NCI-H1105 (cell line): ENCODE measurements around the gene CDK16.
"Not testable (repeated sequence)": the region's sequence is repeated elsewhere in the genome, so short reads cannot be mapped to it uniquely, and the experiment has no call there.

Source experiments
- DNase-seq: peaks from one replicate; lab custom pipeline; 2025; lab: John Stamatoyannopoulos, UW

The CDK16 gene

GRCh38 chrX:47250017-47250347, 31.5 kb downstream of the CDK16 start:
- no peak for DNase-seq

GRCh38 chrX:47257620-47258019, 39.1 kb downstream of the CDK16 start:
- DNase-seq = not testable (repeated sequence)

- no peak for DNase-seq
Observed at GRCh38 chrX:47264483-47265173, 46.1 kb downstream of the CDK16 start.

- DNase-seq = no peak
Observed at GRCh38 chrX:47266643-47267042, 48.2 kb downstream of the CDK16 start.

GRCh38 chrX:47272013-47272408, 53.5 kb downstream of the CDK16 start:
- no peak for DNase-seq

GRCh38 chrX:47273011-47273730, 54.7 kb downstream of the CDK16 start:
- no peak for DNase-seq

GRCh38 chrX:47278691-47279090, 60.2 kb downstream of the CDK16 start:
- DNase-seq = no peak
